Choroid plexus epithelial cell (primary cell): ENCODE results near the gene LMF1.

Experiments
- DNase-seq: peaks from one replicate; pipeline ENCODE4 v3.0.0-alpha.2; 2010; ENCODE audit warnings: low read depth
- H3K4me3 ChIP-seq: 2 replicates; pipeline ENCODE4 v1.5.1; 2011; ENCODE audit warnings: low read depth, mild to moderate bottlenecking, control low read depth, low read length, moderate library complexity
- CTCF ChIP-seq: conservative IDR thresholded peaks from 2 replicates; pipeline ENCODE4 v1.5.1; 2011; ENCODE audit warnings: low read depth, mild to moderate bottlenecking, control low read depth, inconsistent platforms, low read length, moderate library complexity

Gene LMF1

GRCh38 chr16:912322-912683 is 58.5 kb downstream of the LMF1 start:
- DNase-seq: no peak
- no peak overlapping the region for H3K4me3 ChIP-seq
- TF ChIP-seq CTCF: no peak

GRCh38 chr16:911604-912321 is 59.0 kb downstream of the LMF1 start:
- no peak for TF ChIP-seq CTCF
- DNase-seq: no peak
- no peak overlapping the region for H3K4me3 ChIP-seq

- H3K4me3 ChIP-seq: no peak overlapping the region
- TF ChIP-seq CTCF: no peak
- no peak for DNase-seq
Observed at GRCh38 chr16:911101-911500, 59.7 kb downstream of the LMF1 start.

- TF ChIP-seq CTCF: no peak
- no peak for DNase-seq
- H3K4me3 ChIP-seq: no peak overlapping the region
Observed at GRCh38 chr16:910181-910580, 60.6 kb downstream of the LMF1 start.

- DNase-seq: no peak
- no peak for TF ChIP-seq CTCF
- no peak overlapping the region for H3K4me3 ChIP-seq
Observed at GRCh38 chr16:909281-910000, 61.3 kb downstream of the LMF1 start.

GRCh38 chr16:908526-909155 is 62.1 kb downstream of the LMF1 start:
- no peak overlapping the region for H3K4me3 ChIP-seq
- no peak for DNase-seq
- TF ChIP-seq CTCF: no peak
